ENCODE results near the gene RDH5. TPM values are rescaled to one million over a fixed set of nuclear protein-coding genes. Genes with fewer than 3 reads are reported as not detected.

The RDH5 gene
- total RNA-seq, 1 donor from 2014 or later: 10.6 TPM

DNA sequence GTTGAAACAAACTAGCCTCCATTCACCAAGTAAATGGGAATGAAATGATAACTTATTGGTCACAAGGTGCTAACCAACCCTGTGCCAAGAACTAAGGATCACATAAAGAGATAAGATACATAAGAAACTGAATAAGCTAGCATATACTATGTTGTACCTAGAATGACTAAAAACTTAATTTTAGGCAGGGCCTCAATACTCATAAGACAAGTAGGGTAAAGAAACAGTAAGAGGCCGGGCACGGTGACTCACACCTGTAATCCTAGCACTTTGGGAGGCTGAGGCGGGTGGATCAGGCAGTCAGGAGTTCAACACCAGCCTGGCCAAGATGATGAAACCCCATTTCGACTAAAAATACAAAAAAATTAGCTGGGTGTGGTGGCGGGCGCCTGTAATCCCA lies 40.5 kb downstream of the RDH5 start:
- intact Hi-C loops (cut with DNase I): no loop called here
- Histone ChIP-seq H3K27me3 (no peaks in the 10 kb centered on the region), H3K9me3 (no peaks in the 10 kb centered on the region), H3K4me1 (no peaks in the 10 kb centered on the region), H3K4me3 (no peak overlapping the region), H3K27ac (no peak overlapping the region), H3K36me3 (peaks cover 0 to 31% of the 10 kb centered on the region in 2 donors)
- DNase-seq (ENCODE audit: extremely low spot score in 2 of 2): no peak
- no peak for TF ChIP-seq POLR2A (IDR thresholded peaks at IDR 0.05)
- no peak for TF ChIP-seq POLR2AphosphoS5 (IDR thresholded peaks at IDR 0.05; ENCODE audit: insufficient read depth in 1 of 2, low read depth in 1 of 2)
- TF ChIP-seq, protein P1, sequence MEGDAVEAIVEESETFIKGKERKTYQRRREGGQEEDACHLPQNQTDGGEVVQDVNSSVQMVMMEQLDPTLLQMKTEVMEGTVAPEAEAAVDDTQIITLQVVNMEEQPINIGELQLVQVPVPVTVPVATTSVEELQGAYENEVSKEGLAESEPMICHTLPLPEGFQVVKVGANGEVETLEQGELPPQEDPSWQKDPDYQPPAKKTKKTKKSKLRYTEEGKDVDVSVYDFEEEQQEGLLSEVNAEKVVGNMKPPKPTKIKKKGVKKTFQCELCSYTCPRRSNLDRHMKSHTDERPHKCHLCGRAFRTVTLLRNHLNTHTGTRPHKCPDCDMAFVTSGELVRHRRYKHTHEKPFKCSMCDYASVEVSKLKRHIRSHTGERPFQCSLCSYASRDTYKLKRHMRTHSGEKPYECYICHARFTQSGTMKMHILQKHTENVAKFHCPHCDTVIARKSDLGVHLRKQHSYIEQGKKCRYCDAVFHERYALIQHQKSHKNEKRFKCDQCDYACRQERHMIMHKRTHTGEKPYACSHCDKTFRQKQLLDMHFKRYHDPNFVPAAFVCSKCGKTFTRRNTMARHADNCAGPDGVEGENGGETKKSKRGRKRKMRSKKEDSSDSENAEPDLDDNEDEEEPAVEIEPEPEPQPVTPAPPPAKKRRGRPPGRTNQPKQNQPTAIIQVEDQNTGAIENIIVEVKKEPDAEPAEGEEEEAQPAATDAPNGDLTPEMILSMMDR (IDR thresholded peaks at IDR 0.05): no peak

DNA sequence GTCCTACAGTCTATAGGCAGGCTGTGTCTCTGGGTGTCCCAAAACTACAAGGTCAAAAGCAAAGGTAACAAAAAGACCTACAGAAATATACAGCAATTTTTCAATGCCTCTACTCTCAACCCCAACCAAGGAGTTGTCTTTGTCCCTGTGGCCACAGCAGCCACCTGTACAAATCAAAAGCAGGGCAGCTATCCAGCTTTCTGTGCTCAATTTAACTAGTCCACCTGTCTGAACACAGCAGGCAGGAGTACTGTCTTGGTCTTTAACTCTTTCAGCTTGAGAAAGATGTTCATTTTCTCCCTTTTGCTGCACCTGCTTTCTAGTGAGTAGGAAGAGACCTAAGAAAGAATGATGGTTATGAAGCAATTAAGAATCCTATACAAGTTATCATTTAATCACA lies 42.5 kb downstream of the RDH5 start:
- no peak for DNase-seq (ENCODE audit: extremely low spot score in 2 of 2)
- Histone ChIP-seq H3K27ac (no peak overlapping the region), H3K9me3 (no peaks in the 10 kb centered on the region), H3K27me3 (no peaks in the 10 kb centered on the region), H3K4me3 (no peak overlapping the region), H3K4me1 (no peaks in the 10 kb centered on the region), H3K36me3 (peaks cover 0 to 27% of the 10 kb centered on the region in 2 donors)
- intact Hi-C loops (cut with DNase I): no loop called here
- no peak for TF ChIP-seq POLR2A (IDR thresholded peaks at IDR 0.05)
- TF ChIP-seq, protein P1 (IDR thresholded peaks at IDR 0.05): no peak
- no peak for TF ChIP-seq POLR2AphosphoS5 (IDR thresholded peaks at IDR 0.05; ENCODE audit: insufficient read depth in 1 of 2, low read depth in 1 of 2)

DNA sequence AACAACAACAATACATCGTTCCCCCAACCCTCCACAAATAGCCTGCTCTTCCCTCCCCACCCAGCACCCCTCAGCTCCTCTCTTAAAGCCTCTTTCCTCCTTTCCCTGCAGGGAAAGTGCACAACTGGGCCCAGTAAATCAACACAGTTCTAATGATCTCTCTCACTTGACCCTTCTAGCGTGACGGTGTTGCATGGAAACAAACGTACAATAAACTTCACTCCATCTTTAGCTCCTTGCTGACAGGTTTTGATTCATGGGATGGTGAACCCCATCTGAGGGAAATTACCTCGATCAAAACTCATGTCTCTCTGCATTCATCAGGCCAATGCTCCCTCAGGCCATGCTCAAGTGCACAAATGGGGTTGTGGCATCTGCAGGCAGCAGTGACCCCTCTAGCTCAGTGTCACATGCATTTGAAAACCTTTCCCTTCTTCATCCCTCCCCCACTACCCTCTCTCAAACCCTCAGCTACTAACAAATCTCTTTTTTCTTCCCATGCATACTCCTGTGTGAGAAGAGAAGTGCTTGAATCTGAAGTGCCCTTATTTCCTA lies 45.6 kb downstream of the RDH5 start:
- H3K36me3 ChIP-seq: peaks cover 0 to 17% of the 10 kb centered on the region in 2 donors

DNA sequence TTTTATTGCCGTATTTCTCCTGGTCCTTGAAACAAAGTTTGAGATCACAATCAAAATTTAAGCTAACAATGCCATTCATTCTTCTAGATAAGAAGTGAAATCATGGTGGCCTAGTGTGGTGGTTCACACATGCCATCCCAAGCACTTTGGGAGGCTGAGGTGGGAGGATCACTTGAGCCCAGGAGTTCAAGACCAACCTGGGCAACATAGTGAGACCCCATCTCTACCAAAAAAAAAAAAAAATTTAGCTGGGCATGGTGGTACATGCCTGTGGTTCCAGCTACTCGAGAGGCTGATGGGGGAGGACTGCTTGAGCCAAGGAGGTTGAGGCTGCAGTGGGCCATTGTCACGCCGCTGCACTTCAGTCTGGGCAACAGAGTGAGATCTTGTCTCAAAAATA lies 47.0 kb downstream of the RDH5 start:
- Histone ChIP-seq H3K36me3 (peaks cover 0 to 21% of the 10 kb centered on the region in 2 donors), H3K27ac (no peak overlapping the region), H3K27me3 (no peaks in the 10 kb centered on the region), H3K4me3 (no peak overlapping the region), H3K9me3 (no peaks in the 10 kb centered on the region), H3K4me1 (no peaks in the 10 kb centered on the region)
- intact Hi-C loops (cut with DNase I): no loop called here
- TF ChIP-seq, protein P1 (IDR thresholded peaks at IDR 0.05): no peak
- TF ChIP-seq POLR2A (IDR thresholded peaks at IDR 0.05): no peak
- no peak for TF ChIP-seq POLR2AphosphoS5 (IDR thresholded peaks at IDR 0.05; ENCODE audit: insufficient read depth in 1 of 2, low read depth in 1 of 2)
- DNase-seq (ENCODE audit: extremely low spot score in 2 of 2): no peak

More for the DNA sequence above, 45.6 kb downstream of the RDH5 start:
- Histone ChIP-seq H3K27ac (no peak overlapping the region), H3K4me1 (no peaks in the 10 kb centered on the region), H3K4me3 (no peak overlapping the region), H3K9me3 (no peaks in the 10 kb centered on the region), H3K27me3 (no peaks in the 10 kb centered on the region)
- intact Hi-C loops (cut with DNase I): no loop called here
- TF ChIP-seq POLR2A (IDR thresholded peaks at IDR 0.05) (no peak), POLR2AphosphoS5 (IDR thresholded peaks at IDR 0.05; ENCODE audit: insufficient read depth in 1 of 2, low read depth in 1 of 2) (no peak)
- TF ChIP-seq, protein P1 (IDR thresholded peaks at IDR 0.05): no peak
- DNase-seq (ENCODE audit: extremely low spot score in 2 of 2): no peak

DNA sequence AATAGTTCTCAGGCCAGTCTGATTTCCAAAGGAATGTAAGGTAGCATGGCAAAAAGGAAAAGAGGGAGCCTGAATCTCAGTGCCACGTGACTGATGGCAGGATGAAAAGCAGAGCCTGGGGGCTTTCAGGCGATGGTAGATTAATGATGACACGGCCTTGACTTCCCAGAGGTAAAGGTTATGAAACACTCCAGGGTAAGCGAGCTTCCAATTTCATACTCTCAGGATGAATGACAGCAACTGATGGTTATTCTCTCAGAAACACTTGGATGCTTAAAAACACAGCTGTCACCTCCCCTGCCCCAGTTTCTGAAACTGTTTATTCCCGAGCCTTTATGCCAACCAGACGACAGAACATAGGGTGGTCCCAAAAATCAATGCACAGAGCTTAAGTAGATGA lies 51.5 kb downstream of the RDH5 start:
- intact Hi-C loops (cut with DNase I): no loop called here
- no peak for TF ChIP-seq POLR2AphosphoS5 (IDR thresholded peaks at IDR 0.05; ENCODE audit: insufficient read depth in 1 of 2, low read depth in 1 of 2)
- H3K9me3 ChIP-seq: no peaks in the 10 kb centered on the region

More for the DNA sequence above, 51.5 kb downstream of the RDH5 start:
- Histone ChIP-seq H3K27me3 (no peaks in the 10 kb centered on the region), H3K4me3 (no peak overlapping the region), H3K4me1 (no peaks in the 10 kb centered on the region), H3K36me3 (peaks cover 0 to 16% of the 10 kb centered on the region in 2 donors), H3K27ac (no peak overlapping the region)
- DNase-seq (ENCODE audit: extremely low spot score in 2 of 2): no peak

Small RNAs within 50 kb of the gene (small RNA-seq; reads per million reads assigned to genes)
- gene AC009779.1 (not detected), gene RF00017 (not detected)

Other genes with a start within 250 kb of the RDH5 start
- not detected for gene OR6C68, start 228.0 kb upstream of the RDH5 start, total RNA-seq
- not detected for gene OR6C4, start 170.8 kb upstream of the RDH5 start, total RNA-seq
- gene OR2AP1, start 147.9 kb upstream of the RDH5 start, total RNA-seq: not detected
- gene OR10P1, start 83.5 kb upstream of the RDH5 start, total RNA-seq: not detected
- 23.6 TPM for gene ITGA7, start 12.5 kb upstream of the RDH5 start, total RNA-seq
- gene BLOC1S1, start 4.3 kb upstream of the RDH5 start, total RNA-seq: 173 TPM
- 568 TPM for gene CD63, start 8.6 kb downstream of the RDH5 start, total RNA-seq
- 7.6 TPM for gene GDF11, start 22.7 kb downstream of the RDH5 start, total RNA-seq
- 33.1 TPM for gene SARNP, start 97.3 kb downstream of the RDH5 start, total RNA-seq
- 9.8 TPM for gene ORMDL2, start 97.6 kb downstream of the RDH5 start, total RNA-seq
- 29.2 TPM for gene DNAJC14, start 109.2 kb downstream of the RDH5 start, total RNA-seq
- gene MMP19, start 122.5 kb downstream of the RDH5 start, total RNA-seq: 21.6 TPM
- gene PYM1, start 207.5 kb downstream of the RDH5 start, total RNA-seq: 25.8 TPM
- 140 TPM for gene DGKA, start 210.8 kb downstream of the RDH5 start, total RNA-seq
- 1.2 TPM for gene PMEL, start 245.6 kb downstream of the RDH5 start, total RNA-seq
- 26.0 TPM for gene CDK2, start 246.4 kb downstream of the RDH5 start, total RNA-seq

Data from vagina (tissue), 2 donors.